Raji (cell line): ENCODE results near the gene RRAS2.

Source experiments
- POLR2A ChIP-seq: IDR thresholded peaks from 2 replicates; pipeline ENCODE4 v1.6.1; 2011; ENCODE audit warnings: low read depth, low read length, control low read depth; ENCODE audit not compliant: insufficient read depth

Gene RRAS2

DNA sequence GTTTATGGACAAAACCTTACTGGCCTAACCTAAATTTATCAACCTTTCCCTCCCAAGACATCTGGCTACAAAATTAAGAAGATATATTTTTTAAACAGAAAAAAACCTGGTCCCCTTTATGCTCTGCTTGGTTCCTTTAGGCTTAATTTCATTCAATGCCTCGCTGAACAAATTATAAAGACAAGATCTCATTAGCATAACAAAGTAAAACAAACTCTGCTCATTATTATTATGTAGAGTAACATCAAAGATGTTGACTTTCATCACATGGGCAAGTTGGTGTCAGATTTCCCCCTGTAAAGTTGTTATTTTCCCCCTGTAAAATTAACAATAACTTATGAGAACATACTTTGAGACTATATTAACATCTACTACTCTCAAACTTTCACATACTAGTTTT lies 11.0 kb downstream of the RRAS2 start:
- TF ChIP-seq POLR2A, result no peak

DNA sequence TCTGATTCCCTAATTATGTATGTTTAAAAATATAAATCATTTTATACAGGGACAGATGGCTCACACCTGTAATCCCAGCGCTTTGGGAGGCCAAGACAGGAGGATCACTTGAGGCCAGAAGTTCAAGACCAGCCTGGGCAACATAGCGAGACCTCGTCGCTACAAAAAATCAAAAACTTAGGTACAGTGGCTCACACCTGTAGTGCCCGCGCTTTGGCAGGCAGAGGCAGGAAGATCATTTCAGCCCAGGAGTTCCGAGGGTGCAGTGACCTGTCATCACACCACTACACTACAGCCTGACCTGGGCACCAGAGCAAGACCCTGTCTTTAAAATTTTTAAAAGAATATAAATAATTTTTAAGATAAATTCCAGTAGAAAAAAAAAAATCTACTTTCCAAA lies 11.5 kb downstream of the RRAS2 start:
- TF ChIP-seq POLR2A, result no peak

DNA sequence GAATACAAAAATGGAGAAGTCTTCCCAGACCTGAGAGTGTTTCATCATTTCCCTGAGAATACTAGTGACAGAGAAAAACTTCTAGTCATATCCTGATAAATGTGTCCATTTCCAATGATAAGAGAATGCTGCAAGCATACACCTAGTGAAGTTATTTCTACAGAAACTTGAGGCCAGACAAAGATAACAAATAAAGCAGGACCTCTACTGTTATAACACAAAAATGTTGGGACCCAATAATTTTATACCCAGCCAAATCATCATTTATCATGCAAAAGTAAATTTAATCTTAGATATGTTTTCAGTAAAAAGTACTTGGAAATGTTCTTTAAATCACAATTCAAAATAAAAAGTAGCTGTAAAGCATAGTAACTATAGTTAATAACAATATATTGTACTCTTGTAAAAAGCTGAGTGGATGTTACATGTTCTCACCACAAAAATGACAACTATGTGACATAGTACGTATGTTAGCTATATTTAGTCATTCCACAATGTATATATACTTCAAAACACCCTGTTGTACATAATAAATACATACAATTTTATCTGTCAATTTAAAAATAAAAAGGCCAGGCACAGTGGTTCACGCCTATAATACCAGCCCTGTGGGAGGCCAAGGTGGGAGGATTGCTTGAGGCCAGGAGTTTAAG lies 12.6 kb downstream of the RRAS2 start:
- TF ChIP-seq POLR2A, result no peak

DNA sequence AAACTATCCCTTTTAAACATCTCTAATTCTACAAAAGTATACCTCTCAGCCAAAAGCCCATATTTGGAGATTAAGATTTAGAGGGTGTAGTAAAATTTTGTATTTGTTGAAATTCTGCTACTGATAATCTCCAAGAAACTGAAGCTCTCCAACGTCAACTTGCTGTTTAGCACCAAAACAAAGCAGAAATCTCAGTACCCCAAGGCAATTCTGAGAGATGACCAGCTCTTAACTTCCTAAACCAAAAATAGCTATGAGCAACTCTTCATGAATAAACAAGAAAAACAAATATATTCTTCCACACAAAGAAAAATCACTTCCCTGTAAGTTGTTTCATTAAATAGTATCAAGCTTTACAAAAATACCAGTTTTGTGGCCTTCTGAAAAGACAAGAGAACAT lies 13.3 kb downstream of the RRAS2 start:
- TF ChIP-seq POLR2A, result no peak

DNA sequence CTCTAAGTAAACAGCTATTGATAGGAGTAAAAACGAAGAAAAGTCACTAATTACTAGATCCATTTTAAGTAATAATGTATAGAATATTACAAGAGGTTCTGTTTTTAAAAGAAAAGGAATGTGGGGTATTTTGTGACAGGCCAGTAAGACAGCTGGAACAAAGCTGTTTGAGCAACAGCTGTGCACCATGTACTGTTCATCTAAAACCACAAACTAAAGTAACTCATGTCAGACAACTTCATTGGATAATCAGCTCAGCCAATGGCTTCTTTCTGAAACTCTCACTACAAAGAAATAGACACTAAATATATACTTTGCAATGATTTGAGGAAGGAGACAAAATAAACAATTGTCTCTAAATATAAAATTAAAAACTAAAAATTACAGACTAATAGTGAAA lies 16.1 kb downstream of the RRAS2 start:
- no peak for TF ChIP-seq POLR2A

DNA sequence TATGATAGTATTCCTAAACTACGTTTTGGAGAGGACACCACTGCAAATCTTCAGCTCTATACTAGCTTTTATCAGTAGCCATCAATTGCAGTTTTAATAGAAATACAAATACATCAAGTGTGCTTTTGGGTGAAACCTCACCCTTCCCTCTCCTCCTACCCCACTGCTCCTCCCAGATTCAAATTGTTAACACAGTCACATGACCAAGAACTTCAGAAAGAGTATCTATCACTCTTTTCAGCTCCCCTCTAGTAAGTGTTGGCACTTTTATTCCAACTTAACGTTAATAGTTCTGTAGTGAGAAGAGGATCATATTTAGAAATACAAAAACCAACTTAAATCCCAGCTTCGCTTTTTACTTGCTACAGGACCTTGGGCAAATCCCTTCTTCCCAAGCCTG lies 17.0 kb downstream of the RRAS2 start:
- TF ChIP-seq POLR2A, result no peak

DNA sequence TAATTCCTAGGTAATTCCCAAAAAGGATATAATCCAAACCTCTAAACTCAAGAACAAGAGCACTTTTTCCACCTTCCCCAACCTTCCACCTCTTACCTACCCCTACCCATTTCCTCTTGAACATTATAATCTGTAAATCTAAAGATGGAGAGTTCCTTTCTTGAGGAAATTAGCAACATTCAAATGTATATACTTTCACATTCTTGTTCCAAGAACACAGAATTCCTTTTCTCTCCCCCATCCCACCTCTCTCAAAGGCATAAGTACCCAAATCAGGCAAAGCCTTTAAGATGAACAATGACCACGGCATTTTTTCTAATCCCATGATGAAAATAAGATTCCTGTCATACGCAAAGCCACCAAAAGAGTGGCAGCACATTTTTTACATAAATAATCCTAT lies 18.3 kb downstream of the RRAS2 start:
- no peak for TF ChIP-seq POLR2A

DNA sequence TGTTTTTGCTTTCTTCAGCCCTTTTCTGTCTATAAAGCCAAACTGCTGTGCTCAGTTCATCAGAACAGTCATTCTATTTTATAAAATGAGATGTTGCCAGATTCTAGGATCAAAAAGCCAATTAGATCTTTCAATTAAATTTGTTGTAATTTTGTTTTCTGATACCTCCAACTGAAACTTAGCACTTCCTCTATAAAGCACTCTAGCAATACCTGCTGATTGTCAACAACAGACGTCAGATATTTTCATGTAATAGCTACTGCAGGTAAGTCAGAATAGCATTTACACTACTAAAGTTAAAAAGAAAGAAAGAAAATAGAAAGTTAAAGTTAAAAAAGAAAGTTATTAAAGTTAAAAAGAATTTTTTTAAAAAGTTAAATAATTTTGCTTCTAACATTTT lies 19.6 kb downstream of the RRAS2 start:
- no peak for TF ChIP-seq POLR2A

DNA sequence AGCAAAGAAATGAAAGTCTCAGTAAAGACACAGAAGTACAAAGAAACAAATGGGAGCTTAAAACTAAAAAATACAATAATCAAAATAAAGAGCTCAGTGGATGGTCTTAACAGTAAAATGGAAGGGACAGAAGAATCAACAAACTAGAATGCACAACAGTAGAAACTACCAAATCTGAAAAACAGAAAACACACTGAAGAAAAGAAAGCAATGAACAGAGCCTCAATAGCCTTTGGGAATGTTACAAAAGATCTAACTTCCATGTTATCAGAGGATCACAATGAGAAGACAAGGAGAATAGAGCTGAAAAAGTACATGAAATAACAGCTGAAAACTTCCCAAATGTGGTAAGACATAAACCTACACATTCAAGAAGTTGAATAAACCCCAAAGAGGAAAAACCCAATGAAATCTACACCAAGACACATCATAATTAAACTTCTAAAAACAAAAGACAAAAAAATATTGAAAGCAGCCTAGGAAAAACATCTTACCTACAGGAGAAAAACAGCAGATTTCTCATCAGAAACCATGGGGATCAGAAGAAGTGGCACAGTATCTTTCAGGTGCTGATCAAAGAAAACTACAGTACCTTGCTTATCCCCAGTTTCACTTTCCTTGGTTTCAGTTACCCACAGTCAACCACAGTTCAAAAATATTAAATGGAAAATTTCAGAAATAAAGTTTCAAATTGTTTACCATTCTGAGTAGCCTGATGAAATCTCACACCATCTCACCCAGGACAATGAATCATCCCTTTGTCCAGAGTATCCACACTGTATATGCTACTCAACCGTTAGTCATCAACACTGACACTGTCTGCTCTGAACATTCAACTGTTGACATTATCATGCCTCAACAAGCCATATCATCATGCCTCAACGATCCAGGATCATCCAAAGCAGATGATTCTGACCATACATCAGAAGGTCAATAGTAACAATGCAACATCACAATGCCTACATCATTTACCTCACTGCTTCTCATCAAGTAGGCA lies 22.2 kb downstream of the RRAS2 start:
- TF ChIP-seq POLR2A, result no peak

DNA sequence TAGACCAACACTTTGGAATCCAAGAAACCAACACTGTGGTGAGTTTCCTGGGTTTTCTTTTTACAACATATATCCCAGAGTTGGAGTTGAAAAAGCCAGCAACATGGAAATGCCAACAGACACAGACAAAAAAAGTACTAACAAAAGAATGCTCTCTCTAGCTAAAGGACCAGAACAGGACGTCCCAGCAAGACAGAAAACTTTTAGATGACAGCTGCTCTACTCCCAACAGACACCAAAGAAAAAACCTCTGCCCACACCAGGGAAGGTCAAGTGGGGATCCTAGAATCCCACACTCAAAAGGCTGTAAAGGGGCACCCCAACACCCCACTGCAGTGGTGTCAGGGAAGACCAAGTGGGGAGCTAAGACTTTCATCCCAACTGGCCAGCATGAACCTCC lies 23.3 kb downstream of the RRAS2 start:
- no peak for TF ChIP-seq POLR2A

DNA sequence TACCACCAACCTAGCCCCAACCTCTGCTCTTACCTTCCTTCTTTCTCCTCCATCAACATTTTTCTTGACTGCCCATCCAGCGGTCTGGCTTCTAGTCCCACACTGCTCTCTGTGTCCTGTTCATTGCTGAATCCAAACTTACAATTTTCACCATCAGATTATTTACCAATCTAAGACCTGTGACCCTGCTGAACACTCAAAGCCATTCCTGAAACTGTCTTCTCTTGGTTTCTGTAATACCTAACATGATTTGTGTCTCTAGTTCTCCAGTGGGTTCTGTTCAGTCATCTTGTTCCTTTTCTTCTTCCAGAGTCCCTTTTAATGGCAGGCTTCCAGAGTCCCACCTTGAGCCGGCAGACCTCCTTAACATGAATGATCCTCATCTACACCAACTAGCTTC lies 24.1 kb downstream of the RRAS2 start:
- no peak for TF ChIP-seq POLR2A

DNA sequence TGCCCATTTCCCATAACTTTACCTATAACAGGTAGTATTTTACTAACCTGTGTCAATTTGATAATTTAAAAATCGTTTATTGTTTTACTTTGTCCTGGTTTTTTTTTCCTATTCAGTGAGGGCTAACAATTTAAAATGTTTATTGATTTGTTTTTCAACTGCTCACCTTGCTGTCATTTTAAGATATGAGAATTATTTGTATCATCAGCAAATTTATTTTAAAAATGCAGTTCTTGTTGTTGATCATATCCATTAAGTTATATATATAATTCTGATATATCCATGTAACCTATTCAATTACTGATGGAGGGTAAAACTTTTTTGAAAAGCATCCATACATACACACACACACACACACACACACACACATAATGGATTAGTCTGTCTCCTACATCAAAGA lies 24.8 kb downstream of the RRAS2 start:
- no peak for TF ChIP-seq POLR2A

DNA sequence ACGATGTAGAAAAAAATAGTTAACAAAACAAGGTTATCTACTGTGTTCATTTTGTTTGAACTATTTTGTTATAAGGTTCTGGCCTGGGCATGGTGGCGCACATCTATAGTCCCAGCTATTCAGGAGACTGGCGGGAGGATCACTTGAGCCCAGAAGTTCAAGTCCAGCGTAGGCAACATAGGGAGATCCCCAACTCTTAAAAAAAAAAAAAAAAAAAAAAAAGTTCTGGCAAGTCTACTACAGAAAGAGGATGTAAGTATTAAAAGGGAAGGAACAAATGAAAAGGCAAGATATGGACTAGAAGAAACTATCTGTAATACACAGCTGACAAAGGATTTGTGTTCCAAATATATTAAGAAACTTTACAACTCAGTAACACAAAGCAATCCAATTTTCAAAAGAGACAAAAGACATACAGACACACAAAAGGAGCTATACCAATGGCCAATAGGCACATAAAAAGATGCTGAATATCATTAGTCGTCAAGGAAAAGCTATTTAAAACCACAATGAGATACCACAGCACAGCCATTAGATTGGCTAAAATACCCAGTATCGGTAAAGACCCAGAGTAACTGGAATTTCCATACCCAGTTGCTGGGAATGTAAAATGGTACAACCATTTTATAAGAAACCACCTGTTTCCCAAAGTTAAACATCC lies 27.4 kb downstream of the RRAS2 start:
- TF ChIP-seq POLR2A, result no peak

DNA sequence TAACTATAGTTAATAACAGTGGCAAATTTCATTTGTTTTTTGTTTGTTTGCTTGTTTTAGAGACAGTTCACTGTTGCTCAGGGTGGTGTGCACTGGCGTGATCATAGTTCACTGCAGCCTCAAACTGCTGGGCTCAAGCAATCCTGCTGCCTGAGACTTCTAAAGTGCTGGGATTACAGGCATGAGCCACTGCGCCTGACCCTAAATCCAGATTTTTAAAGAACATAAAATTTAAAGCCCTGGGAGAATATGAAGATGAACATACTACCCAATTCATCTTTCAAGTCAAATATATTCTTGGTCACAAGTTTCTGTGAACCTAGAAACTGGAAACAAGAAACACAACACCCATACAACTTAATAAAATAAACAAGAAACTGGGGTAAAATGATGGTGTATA lies 28.1 kb downstream of the RRAS2 start:
- TF ChIP-seq POLR2A, result no peak

DNA sequence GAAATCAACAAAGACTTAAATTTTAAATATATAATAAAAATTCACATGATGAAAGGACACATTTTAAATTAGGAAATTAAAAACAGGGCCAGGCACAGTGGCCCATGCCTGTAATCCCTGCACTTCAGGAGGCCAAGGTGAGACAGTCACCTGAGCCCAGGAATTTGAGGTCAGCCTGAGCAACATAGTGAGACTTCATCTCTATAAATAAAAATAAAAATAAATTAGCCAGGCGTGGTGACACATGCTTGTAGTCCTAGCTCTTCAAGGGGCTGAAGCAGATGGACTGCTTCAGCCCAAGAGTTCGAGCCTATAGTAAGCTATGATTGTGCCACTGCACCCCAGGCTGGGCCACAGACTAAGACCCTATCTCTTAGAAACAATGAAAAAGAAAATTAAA lies 29.3 kb downstream of the RRAS2 start:
- no peak for TF ChIP-seq POLR2A

DNA sequence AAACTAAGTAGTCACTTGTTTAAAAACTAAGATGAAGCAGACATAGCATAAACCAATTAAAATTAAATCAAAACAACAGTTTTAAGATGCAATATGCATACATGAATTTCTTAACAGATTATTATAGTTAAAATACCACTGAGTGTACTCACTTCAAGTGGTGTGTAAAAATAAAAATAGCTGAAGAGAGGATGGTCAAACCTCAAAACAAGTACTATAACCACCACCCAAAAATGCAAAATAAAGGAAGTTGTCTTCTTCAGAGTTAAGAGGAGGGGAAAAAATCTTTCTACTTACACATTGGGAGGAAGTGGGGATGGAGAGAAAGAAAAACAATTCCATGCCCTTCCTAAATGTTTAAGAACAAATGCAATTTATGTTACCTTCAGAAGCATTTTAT lies 31.9 kb downstream of the RRAS2 start:
- no peak for TF ChIP-seq POLR2A
